GM18868 (cell line): Measurements from ENCODE around the gene PADI6.
"Not testable (repeated sequence)": the region's sequence is repeated elsewhere in the genome, so short reads cannot be mapped to it uniquely, and the experiment has no call there.

Experiments
- ATAC-seq: cut with Tn5 transposase; IDR thresholded peaks from one replicate; pipeline ENCODE4 v1.9.1; 2021; ENCODE audit warnings: mild to moderate bottlenecking, moderate library complexity; ENCODE audit not compliant: unreplicated experiment

PADI6 gene

GRCh38 chr1:17404034-17404684 is 32.2 kb downstream of the PADI6 start:
- ATAC-seq, result no peak

DNA sequence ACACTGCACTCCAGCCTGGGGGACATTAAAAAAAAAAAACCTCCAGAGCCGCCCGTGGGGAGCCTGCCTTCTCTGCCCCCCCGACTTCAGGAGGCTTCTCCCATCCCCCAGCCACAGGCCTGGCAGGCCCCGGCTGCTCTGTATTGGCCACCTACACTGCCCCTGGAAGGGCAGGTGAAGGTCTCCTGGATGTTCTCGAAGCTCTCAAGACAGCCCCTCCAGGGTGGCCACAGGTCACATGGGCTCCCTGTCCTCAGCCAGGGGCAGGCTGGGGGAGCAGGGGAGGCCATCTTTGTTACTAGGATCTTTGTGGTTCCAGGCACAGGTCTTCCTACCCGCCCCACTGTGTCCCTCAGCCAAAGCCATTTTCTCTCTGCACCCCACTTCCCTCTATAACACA is 32.8 kb downstream of the PADI6 start:
- ATAC-seq, result no peak

GRCh38 chr1:17405898-17406759 is 34.1 kb downstream of the PADI6 start:
- no peak for ATAC-seq

GRCh38 chr1:17406760-17407475 is 34.9 kb downstream of the PADI6 start:
- not testable (repeated sequence) for ATAC-seq

DNA sequence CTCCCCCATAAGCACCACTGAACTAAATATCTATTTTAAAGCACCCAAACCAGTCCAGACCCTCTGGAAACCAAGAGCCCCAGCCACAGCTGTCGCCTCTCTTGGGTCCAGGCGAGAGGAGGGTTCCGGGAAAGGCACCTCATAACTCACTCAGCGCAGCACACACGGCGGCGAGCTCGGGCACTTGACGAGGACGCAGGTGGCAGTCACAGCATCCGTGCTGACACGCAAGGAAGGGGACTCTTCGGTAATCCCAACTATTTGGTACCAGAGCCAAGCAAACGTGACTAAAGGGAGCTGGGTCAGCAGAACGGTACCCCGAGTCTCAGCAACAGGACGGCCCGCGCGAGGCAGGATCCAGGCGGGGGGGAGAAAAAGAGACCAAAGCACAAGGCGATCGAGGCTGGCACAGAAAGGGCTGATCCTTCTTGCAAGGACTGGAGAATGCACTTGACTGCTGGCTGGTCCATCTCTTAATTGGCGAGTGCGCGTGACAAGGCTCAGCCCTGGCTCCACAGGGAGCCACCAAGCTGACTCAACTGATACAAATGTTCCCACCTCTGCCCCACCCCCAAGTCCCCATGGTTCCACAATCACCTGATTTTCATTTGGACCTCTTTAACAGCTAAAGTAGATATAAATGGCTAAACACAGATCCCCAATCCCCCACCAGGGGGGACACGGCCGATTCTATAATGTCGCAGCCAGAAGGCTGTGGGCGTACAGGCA is 36.0 kb downstream of the PADI6 start:
- ATAC-seq, result not testable (repeated sequence)

DNA sequence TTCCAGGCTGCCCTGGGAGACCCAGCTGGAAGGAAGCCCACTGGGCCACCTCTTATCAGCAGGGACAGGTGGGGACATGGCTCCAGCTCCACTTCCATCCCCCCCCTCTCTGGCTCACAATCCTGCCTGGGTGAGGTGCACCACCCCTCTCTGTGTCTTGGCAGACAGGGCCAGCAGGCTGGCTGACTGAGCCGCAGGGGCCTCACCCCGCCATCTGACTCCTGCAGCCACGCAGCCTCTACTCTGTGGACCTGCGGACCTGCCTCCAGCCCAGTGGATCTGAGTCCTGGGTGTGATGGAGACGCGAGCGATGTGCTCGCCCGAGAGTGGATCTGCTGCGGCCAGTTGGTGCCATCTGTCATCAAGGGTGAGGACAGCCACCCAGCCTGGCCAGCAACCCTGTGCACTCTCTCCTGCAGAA is 37.4 kb downstream of the PADI6 start:
- ATAC-seq, result no peak

DNA sequence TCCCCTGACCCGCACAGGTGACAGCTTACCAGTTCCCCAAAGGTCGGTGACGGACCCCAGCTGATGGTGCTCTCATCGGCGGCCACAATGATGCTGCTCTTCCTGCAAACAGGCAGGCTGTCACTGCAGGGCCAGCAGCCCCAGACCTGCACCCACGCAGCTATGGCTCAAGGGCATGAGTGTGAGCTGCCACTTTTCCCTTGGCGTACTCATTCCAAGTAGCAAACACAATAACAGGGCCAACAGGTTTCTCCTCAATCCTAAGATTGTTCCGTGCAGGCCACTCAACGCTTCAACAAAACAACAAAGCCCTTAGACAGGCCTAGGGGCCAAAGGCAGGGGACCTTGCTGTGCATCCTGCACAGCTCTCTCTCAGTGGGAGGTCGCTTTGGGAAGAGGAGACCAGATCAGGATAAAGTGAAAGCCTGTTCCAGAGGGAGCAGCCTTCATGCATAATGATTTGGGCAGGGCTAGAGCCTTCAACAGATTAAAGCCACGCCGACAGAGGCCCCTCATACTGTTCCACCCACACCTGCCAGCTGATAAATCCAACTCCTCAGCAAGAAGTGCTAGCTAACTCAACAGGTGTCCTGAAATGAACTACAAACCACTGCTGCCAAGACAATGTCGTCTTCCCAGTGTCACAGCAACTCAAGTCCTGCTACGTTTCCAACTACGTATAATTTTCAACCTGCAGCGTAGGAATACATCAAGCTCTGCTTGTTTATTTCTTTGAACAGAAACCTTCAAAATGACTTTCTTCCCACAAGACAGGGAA is 40.3 kb downstream of the PADI6 start:
- ATAC-seq, result no peak

DNA sequence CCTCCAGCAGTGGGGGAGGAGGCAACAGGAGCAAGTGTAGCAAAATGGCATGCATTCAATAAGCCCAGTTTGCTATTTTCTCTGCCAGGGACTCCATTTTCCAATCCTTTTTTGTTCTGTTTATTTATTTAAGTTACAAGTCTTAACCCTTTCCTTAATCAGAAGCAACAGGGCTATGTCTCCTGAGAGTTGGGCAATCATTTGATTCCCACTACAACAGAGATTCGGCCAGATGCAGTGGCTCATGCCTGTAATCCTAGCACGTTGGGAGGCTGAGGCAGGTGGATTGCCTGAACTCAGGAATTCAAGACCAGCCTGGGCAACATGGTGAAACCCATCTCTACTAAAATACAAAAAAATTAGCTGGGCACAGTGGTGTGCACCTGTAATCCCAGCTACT is 42.0 kb downstream of the PADI6 start:
- no peak for ATAC-seq

DNA sequence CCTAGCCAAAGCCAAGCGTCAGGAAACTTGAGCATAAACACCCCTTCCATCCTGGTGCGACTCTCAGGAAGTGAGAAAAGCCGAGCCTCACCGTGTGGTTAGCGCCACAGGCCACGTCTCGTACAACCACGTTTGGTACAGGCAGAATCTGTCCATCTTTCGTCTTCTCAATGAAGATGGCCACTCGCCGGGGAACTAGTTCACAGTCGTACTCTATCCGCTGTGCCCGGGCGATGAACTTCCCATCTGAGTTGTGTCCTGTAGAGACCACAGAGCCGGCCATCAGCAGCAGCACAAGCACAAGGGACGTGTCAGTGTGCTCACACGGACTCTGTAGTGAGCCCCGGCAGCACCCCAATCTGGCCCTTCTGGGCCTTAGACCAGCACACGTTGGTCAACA is 44.4 kb downstream of the PADI6 start:
- no peak for ATAC-seq

GRCh38 chr1:17419626-17420328 is 47.8 kb downstream of the PADI6 start:
- no peak for ATAC-seq

- ATAC-seq, result no peak
These were observed 48.5 kb downstream of the PADI6 start for GRCh38 chr1:17420391-17420918.

DNA sequence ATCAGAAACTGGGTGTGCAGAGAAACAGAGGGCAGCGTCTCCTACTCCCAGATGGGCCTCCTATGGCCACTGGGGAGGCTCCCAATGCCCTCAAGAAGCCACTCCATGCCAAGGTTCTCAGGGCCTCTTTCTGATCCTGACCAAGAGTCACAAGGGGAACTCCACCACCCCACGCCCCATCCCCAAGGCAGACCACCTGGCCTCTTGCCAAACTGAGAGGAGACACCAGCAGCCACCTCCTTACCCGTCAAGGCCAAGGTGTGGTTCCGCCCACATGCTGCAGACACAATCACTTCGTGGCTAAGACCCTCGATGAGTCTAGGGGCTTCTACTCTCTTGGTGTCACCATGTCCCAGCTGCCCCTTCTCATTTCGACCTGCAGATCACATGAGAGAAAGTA is 50.5 kb downstream of the PADI6 start:
- ATAC-seq, result no peak

GRCh38 chr1:17423781-17424245 is 51.8 kb downstream of the PADI6 start:
- no peak for ATAC-seq

- no peak for ATAC-seq
These were observed 54.0 kb downstream of the PADI6 start for GRCh38 chr1:17425806-17426600.

- no peak for ATAC-seq
These were observed 56.0 kb downstream of the PADI6 start for GRCh38 chr1:17427696-17428660.

DNA sequence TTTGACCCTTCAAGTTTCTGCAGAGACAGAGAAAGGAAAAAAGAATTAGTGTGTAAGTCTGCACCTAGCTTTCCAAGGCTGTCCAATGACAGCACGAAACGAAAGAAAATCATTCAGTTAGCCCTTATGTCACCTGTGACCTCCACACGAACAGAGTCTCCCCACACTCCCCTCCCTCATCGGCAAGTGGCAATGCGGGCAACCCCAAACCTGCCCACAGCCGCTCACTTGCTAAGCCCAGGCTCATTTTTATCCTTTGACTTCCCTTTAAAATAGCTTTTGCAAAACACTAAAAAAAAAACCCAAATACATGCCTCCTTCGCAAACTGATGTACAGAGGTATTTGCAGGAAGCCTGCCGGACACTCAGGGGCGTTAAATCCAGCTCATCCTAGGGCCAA is 57.2 kb downstream of the PADI6 start:
- ATAC-seq, result no peak

GRCh38 chr1:17432412-17432811 is 60.4 kb downstream of the PADI6 start:
- ATAC-seq, result no peak
